Smooth muscle cell (in vitro differentiated cells): Measurements from ENCODE around the gene SMURF2. TPM values are rescaled to one million over a fixed set of nuclear protein-coding genes. Genes with fewer than 3 reads are reported as not detected.

Experiments
- DNase-seq: peaks from one replicate; lab custom pipeline; 2025; ENCODE audit not compliant: unreplicated experiment; lab: John Stamatoyannopoulos, UW
- H2AFZ ChIP-seq: fragments of 200-600 bp; sonication (generic); 2 replicates; pipeline ENCODE4 v1.6.0; 2016; ENCODE audit warnings: antibody characterized with exemption, low read depth, mild to moderate bottlenecking
- H3F3A ChIP-seq: fragments of 200-600 bp; sonication (generic); 2 replicates; pipeline ENCODE4 v1.6.0; 2017; ENCODE audit warnings: antibody characterized with exemption, low read depth
- H3K27ac ChIP-seq: fragments of 200-600 bp; sonication (generic); 2 replicates; pipeline ENCODE4 v1.5.1; 2016; ENCODE audit warnings: low read depth, mild to moderate bottlenecking
- H3K27me3 ChIP-seq: fragments of 200-600 bp; sonication (generic); 2 replicates; pipeline ENCODE4 v1.6.1; 2016; ENCODE audit warnings: low read depth, mild to moderate bottlenecking
- H3K36me3 ChIP-seq: fragments of 200-600 bp; sonication (generic); 2 replicates; pipeline ENCODE4 v1.5.1; 2016; ENCODE audit warnings: low read depth
- H3K4me1 ChIP-seq: fragments of 200-600 bp; sonication (generic); 2 replicates; pipeline ENCODE4 v1.5.1; 2016; ENCODE audit warnings: low read depth
- H3K4me2 ChIP-seq: fragments of 200-600 bp; sonication (generic); 2 replicates; pipeline ENCODE4 v1.6.0; 2016; ENCODE audit warnings: mild to moderate bottlenecking
- H3K4me3 ChIP-seq: fragments of 200-600 bp; sonication (generic); 2 replicates; pipeline ENCODE4 v1.5.1; 2016; ENCODE audit warnings: mild to moderate bottlenecking
- H3K79me2 ChIP-seq: fragments of 200-600 bp; sonication (generic); 2 replicates; pipeline ENCODE4 v1.6.0; 2016; ENCODE audit warnings: low read depth, mild to moderate bottlenecking
- H3K9ac ChIP-seq: fragments of 200-600 bp; sonication (generic); 2 replicates; pipeline ENCODE4 v1.6.0; 2016; ENCODE audit warnings: low read depth
- H3K9me3 ChIP-seq: fragments of 200-600 bp; sonication (generic); replicated peaks from 2 replicates; pipeline ENCODE4 v1.5.1; 2016; ENCODE audit warnings: low read depth
- H4K20me1 ChIP-seq: fragments of 200-600 bp; sonication (generic); 2 replicates; pipeline ENCODE4 v1.6.0; 2016; ENCODE audit warnings: low read depth
- WGBS: methylation state at CpG from one replicate; pipeline ENCODE4 v1.1.7; 2016; ENCODE audit warnings: low lambda C conversion rate; 5-methylcytosine and 5-hydroxymethylcytosine counted together
- polyA plus RNA-seq: library from polyadenylated mRNA; unstranded; fragments of >200 nt; fragmentation: Nextera tagmentation; extraction: Ambion mirVana; gene quantifications from 2 replicates; pipeline ENCODE4 v1.2.1, GENCODE V29; 2016
- total RNA-seq: library from RNA; depleted of rRNA; stranded (reverse); fragments of >200 nt; gene quantifications from 2 replicates; pipeline ENCODE4 v1.2.3, GENCODE V29; 2014
- TF ChIP-seq, protein P1 (sequence below): fragments of 200-600 bp; sonication (generic); IDR thresholded peaks from 2 replicates; pipeline ENCODE4 v1.5.1; 2017; ENCODE audit warnings: borderline replicate concordance, mild to moderate bottlenecking, antibody characterized with exemption; ENCODE audit not compliant: insufficient read depth, poor library complexity, severe bottlenecking

Gene SMURF2
- total and polyA plus RNA-seq, 2 experiments from 2014 or later: 38.9 to 91.2 TPM

DNA sequence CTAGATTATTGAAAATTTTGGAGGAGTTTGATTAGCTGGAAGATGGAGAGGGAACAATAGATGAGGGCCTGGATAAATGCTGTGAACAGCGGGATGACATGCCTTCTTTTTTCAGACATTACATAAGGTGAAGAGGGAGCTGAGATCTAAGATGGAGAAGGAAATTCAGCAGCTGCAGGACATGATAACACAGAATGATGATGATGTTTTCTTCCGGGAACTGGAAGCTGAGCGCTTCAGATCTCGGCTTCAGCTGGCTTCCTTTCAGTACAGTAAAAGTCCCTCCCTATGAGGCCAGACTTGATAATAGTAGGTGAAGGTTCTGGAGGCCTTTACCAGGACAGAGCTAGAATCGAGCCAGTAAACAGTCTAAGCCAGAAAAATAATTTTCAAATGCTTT lies 124.6 kb downstream of the SMURF2 start:
- peaks cover 3% of the 10 kb centered on the region for H3K36me3 ChIP-seq
- no peak for DNase-seq
- H3K4me2 ChIP-seq: no peak overlapping the region
- peaks cover 9% of the 10 kb centered on the region for H4K20me1 ChIP-seq
- no peak overlapping the region for H2AFZ ChIP-seq
- H3K9me3 ChIP-seq: no peaks in the 10 kb centered on the region
- H3F3A ChIP-seq: peaks cover 17% of the 10 kb centered on the region
- no peak overlapping the region for H3K9ac ChIP-seq
- 93% methylated on average over 5 of the region's 5 CpGs for WGBS
- no peaks in the 10 kb centered on the region for H3K79me2 ChIP-seq
- H3K27ac ChIP-seq: no peak overlapping the region
- TF ChIP-seq, protein P1, sequence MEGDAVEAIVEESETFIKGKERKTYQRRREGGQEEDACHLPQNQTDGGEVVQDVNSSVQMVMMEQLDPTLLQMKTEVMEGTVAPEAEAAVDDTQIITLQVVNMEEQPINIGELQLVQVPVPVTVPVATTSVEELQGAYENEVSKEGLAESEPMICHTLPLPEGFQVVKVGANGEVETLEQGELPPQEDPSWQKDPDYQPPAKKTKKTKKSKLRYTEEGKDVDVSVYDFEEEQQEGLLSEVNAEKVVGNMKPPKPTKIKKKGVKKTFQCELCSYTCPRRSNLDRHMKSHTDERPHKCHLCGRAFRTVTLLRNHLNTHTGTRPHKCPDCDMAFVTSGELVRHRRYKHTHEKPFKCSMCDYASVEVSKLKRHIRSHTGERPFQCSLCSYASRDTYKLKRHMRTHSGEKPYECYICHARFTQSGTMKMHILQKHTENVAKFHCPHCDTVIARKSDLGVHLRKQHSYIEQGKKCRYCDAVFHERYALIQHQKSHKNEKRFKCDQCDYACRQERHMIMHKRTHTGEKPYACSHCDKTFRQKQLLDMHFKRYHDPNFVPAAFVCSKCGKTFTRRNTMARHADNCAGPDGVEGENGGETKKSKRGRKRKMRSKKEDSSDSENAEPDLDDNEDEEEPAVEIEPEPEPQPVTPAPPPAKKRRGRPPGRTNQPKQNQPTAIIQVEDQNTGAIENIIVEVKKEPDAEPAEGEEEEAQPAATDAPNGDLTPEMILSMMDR: no peak
- H3K4me1 ChIP-seq: no peaks in the 10 kb centered on the region
- H3K4me3 ChIP-seq: no peak overlapping the region
- no peaks in the 10 kb centered on the region for H3K27me3 ChIP-seq

- H3K27ac ChIP-seq: no peak overlapping the region
- peaks cover 3% of the 10 kb centered on the region for H3K36me3 ChIP-seq
- no peak overlapping the region for H2AFZ ChIP-seq
- no peak overlapping the region for H3K4me3 ChIP-seq
- no peaks in the 10 kb centered on the region for H3K79me2 ChIP-seq
- TF ChIP-seq, protein P1: no peak
- no peak overlapping the region for H3K4me2 ChIP-seq
- H4K20me1 ChIP-seq: peaks cover 9% of the 10 kb centered on the region
- 96% methylated on average over 2 of the region's 2 CpGs for WGBS
- H3K27me3 ChIP-seq: no peaks in the 10 kb centered on the region
- no peaks in the 10 kb centered on the region for H3K4me1 ChIP-seq
- H3F3A ChIP-seq: peaks cover 23% of the 10 kb centered on the region
- H3K9me3 ChIP-seq: no peaks in the 10 kb centered on the region
- no peak for DNase-seq
- H3K9ac ChIP-seq: no peak overlapping the region
Measured at GRCh38 chr17:64536913-64537312, 125.2 kb downstream of the SMURF2 start.

DNA sequence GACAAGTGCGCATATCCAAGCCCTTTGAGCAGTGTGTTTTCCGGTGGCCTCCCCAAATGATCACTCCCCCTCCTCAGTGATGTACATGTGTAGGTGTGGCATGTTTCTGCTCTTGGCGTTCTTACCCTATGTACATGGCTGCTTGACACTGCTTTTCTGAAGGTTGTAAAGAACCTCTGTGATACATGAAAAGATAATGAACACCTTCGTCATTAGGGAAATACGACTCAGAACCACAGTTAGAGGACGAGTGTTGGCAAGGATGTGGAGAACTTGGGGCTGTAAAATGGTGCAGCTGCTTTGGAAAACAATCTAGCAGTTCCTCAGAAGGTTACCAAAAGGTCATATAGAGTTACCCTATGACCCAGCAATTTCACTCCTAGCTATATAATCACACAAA lies 126.8 kb downstream of the SMURF2 start:
- 92% methylated on average over 6 of the region's 6 CpGs for WGBS
- H3K36me3 ChIP-seq: peaks cover 3% of the 10 kb centered on the region
- TF ChIP-seq, protein P1: no peak
- H3K4me1 ChIP-seq: no peaks in the 10 kb centered on the region
- H3K27me3 ChIP-seq: no peaks in the 10 kb centered on the region
- H2AFZ ChIP-seq: no peak overlapping the region
- no peaks in the 10 kb centered on the region for H3K9me3 ChIP-seq
- H3K27ac ChIP-seq: no peak overlapping the region
- H3K4me2 ChIP-seq: no peak overlapping the region
- no peaks in the 10 kb centered on the region for H3K79me2 ChIP-seq
- peaks cover 8% of the 10 kb centered on the region for H4K20me1 ChIP-seq
- no peak overlapping the region for H3K4me3 ChIP-seq
- peaks cover 33% of the 10 kb centered on the region for H3F3A ChIP-seq
- DNase-seq: no peak
- no peak overlapping the region for H3K9ac ChIP-seq

DNA sequence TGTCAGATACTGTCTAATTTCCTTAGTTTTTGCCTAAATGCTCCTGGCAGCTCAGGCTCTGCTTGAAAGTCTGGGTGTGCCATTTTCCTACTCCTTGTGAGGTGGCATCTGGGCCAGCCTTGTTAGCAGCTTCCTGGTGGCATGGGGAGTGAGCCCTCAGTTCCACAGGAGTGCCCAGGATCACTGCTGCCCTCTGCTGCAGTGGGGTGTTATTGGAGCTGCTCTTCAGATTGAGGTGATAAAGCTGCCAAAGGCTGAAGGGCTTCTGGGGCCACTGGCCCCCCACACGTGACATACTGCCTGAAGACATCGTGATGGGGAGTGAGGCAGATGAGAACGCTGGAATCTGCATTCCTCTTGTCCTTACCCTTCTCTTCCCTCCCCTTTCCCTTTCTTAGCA lies 127.9 kb downstream of the SMURF2 start:
- Histone ChIP-seq H3K36me3 (peaks cover 11% of the 10 kb centered on the region), H3K79me2 (no peaks in the 10 kb centered on the region), H3K27ac (peak overlapping the region; percentile 18), H3K27me3 (no peaks in the 10 kb centered on the region), H3K4me2 (no peak overlapping the region), H3K4me3 (no peak overlapping the region), H3F3A (peaks cover 27% of the 10 kb centered on the region), H3K9me3 (no peaks in the 10 kb centered on the region), H3K9ac (no peak overlapping the region), H2AFZ (no peak overlapping the region), H4K20me1 (peaks cover 4% of the 10 kb centered on the region), H3K4me1 (no peaks in the 10 kb centered on the region)
- WGBS: 93% methylated on average over 3 of the region's 3 CpGs
- DNase-seq: no peak
- TF ChIP-seq, protein P1: no peak
